Measurements from ENCODE around the gene FKBP10.
"Not testable (repeated sequence)": the region's sequence is repeated elsewhere in the genome, so short reads cannot be mapped to it uniquely, and the experiment has no call there.

The FKBP10 gene

DNA sequence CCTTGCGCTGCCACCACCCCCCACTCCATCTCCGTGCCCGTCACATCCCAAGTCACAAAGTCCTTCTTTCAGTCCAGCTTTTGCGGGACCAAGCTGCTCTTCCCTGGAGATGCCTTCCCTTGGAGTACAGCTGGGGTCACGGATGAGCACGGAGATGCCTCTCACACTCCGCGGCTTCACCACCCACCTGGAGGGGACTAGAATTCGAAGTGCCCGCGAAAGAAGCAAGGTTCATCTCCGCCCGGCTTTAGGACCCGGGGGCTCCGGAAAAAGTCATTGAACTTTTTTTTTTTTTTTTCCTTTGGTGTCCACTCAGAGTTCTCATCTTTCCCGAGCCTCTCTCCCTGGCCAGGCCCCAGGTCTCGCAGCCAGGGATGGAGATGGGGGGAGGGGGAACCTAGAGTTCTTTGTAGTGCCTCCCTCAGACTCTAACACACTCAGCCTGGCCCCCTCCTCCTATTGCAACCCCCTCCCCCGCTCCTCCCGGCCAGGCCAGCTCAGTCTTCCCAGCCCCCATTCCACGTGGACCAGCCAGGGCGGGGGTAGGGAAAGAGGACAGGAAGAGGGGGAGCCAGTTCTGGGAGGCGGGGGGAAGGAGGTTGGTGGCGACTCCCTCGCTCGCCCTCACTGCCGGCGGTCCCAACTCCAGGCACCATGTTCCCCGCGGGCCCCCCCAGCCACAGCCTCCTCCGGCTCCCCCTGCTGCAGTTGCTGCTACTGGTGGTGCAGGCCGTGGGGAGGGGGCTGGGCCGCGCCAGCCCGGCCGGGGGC is at the start of gene FKBP10:
Gene FKBP10, plus strand, starts transcription at position 624 of the 771 bp plus-strand sequence. Its CDS starts 31 bp downstream, at position 655.
- DNase-seq, result peak in 1 of 2 donors; percentile 20

- DNase-seq, result no peak
Observed at GRCh38 chr17:41763327-41763726, 49.5 kb upstream of the FKBP10 start.

GRCh38 chr17:41766135-41766534 is 46.7 kb upstream of the FKBP10 start:
- DNase-seq, result no peak

- DNase-seq, result no peak
Observed at GRCh38 chr17:41767324-41768042, 45.3 kb upstream of the FKBP10 start.

- DNase-seq, result no peak
Observed at GRCh38 chr17:41768682-41769288, 44.0 kb upstream of the FKBP10 start.

DNA sequence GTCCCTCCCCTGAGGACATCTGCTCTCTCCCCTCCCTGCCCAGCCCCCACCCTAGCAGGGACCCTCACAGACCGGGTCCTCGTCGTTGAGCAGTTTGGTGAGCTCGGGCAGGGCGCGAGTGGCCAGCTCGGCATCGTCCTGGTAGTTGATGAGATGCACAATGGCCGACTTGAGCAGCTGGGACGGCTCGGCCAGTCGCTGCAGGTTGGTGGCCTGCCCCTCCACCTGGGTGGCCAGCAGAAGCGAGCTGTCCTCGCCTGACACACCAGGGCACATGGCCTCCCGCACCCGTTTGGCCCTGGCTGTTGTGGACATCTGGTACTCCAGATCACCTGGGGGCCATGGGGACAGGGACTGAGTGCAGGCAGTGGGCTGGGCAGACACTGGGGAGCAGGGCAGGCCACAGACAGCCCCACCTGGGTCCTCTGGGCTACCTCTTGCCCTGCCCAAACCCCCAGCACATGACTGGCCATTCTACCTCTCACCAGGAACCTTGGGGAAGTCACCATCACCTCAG is 43.4 kb upstream of the FKBP10 start:
- DNase-seq, result no peak

DNA sequence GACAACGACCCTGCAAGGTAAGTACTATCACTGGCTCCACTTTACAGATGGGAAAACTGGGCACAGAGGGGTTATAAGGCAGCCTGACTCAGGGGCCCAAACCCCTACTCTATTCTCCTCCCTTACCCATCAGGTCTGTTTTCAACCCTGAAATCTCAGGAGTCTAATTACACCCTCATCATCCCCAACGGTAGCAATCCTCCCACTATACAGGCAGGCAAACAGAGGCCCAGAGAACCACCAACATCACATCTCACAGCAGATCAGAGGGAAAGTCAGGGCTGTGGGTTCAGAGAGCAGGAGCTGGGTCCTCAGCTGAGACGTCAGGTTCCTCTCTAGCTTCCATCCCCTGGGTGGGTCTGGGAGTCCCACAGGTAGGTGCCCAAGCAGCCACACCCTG is 42.8 kb upstream of the FKBP10 start:
- no peak for DNase-seq

GRCh38 chr17:41771389-41772206 is 41.2 kb upstream of the FKBP10 start:
- no peak for DNase-seq

DNA sequence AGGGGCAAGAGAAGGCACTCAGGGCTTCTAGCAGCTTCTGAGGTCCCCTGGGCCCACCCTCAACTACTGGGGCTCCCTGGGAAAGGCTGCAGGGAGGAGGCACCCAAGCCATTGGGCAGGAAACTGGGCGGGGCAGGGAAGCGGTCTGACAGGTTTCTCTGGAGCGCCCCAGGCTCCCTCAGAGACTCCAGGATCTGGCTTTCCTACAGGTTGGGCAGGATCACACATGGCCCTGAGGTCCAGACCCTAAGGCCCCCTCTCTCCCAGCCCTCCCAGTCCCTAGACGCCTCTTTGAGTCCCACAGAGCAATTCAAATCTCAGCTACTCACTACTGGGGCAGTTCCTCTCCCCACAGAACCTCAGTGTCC is 40.6 kb upstream of the FKBP10 start:
- no peak for DNase-seq

DNA sequence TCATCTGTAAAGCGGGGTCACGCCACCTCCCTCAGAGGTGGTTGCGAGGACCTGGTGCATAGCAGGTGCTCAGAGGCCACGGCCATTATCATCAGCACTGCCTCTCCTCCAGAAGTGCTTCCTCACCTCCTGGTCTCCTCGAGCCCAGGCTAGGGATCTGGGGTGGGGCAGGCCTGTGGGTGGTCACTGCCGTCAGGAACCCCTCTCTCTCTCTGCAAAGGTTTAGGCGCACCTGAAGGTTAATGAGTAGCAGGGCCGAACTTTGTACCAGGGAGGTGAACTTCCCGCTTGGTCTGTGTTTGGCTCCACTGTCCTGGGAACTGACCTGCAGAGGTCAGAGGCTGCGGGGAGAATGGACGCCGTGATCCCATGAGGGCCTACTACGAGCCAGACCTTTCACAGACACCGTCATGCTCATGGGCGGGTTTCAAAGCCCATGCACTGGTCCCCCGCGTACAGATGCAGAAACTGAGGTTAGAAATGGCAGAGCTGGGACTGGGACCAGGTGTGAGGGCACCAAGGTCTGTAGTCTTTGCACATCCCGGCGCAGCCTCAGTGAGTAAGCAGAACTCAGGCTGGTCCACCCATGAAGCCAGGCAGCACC is 40.1 kb upstream of the FKBP10 start:
- DNase-seq, result no peak

- no peak for DNase-seq
Observed at GRCh38 chr17:41773190-41773588, 39.6 kb upstream of the FKBP10 start.

DNA sequence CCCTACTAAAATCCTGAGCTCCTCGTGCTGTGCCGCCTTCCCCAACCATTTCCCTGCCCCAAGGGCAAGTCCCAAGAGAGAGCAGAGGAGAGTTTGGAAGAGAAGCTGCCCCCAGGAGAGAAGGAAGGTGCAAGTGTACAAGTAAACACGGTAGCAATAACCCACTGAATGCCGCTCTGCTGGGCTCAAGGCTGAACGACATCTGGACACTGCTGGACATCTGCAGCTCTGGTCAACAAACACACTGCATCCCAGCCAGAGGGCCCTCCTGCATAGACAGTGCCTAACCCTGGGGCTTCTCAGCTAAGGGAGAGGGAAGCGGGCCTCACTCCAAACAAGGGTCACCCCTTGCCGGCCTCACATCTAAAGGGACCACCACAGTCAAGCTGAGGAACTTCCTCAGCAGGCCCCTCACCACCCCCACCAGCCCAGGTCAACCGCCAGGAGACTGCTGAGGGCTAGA is 39.0 kb upstream of the FKBP10 start:
- no peak for DNase-seq

DNA sequence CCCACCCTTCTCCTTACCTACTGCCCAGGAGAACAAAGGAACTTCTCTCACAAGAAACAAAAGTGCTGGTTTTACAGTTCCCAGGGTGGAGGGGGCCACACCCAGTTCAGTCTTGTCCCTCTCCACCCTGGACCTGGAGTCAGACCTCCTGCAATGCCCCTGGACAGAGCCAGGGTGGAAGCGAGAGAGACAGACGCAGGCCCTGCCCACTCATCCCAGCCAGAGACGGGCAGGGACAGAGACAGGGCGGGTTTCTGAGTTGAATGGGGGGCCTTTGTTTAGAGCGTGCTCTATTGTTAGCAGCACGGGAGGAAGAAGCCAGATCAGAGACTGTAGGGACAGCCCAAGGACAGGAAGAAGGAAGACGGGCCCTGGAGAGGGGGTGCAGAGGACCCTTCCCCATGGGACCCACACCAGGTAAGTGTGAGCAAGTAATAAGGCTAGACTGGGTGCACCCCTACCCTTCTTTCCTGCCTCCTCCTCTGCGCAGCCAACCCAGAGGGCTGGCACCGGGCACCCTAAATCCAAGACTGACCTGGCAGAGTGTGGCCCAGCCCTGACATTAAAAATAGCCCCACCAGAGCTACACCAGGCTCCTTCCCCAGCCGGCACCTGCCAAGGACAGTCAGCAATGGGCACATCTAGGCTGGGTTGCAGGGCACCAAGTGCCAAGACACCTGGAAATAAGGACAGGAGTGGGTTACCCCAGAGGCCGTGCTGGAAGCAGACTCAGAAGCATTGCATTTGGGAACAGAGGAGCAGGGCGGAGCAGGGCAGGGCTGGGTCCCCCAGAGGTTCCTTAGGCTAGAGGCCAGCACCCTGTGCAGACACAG is 37.2 kb upstream of the FKBP10 start:
- DNase-seq, result no peak

DNA sequence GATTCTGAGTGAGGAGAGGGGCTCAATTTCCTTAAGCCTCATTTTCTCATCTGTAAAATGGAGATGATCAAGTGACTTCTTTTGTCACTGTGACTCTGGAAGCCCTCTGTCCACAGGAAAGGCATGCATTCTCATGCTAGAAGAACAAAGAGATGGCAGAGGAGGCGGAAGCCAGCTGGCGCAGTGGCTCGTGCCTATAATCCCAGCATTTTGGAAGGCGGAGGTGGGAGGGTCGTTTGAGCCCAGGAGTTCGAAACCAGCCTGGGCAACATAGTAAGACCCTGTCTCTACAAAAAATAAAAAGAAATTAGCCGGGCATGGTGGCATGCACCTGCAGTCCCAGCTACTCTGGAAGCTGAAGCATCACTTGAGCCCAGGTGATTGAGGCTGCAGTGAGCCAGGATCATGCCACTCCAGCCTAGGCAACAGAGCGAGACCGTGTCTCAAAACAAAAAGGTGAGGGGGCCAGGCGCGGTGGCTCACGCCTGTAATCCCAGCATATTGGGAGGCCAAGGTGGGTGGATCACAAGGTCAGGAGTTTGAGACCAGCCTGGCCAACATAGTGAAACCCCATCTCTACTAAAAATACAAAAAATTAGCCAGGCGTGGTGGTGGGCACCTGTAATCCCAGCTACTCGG is 36.4 kb upstream of the FKBP10 start:
- DNase-seq, result not testable (repeated sequence)

DNA sequence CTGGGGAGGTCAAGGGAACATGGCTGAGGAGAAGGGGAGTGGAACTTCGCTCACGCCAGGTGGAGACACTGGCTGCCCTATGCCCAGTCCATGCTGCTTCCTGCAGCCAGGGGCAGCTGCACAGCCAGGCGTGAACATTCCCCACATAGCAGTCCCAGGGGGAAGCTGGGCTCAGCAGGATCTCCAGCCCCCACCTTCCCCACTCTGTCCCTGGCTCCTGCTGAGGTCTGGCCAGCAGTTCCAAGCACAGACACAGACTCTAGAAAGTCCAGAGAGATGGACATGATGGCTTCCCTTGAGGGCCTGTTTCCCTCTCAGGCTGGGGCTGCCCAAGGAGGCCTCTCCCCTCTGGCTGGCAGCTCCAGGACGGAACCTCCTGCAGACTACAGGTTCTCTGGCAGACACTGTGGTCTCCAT is 35.6 kb upstream of the FKBP10 start:
- no peak for DNase-seq

GRCh38 chr17:41777574-41778188 is 35.1 kb upstream of the FKBP10 start:
- no peak for DNase-seq

DNA sequence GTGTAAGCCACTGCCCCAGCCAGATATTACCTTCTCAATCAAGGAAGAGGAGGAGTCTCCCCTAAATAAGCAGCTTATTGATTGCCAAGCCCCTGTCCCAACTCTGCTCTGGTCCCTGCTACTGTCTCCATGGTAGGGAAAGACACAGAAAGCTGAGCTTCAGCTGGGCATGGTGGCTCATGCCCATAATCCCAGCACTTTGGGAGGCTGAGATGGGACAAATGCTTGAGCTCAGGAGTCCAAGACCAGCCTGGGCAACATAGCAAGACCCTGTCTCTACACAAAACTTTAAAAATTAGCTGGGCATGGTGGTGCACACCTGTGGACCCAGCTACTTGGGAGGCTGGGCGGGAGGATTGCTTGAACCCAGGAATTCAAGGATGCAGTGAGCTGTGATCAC is 32.9 kb upstream of the FKBP10 start:
- DNase-seq, result no peak

- DNase-seq, result no peak
Observed at GRCh38 chr17:41781404-41782110, 31.2 kb upstream of the FKBP10 start.

GRCh38 chr17:41782142-41782541 is 30.7 kb upstream of the FKBP10 start:
- DNase-seq, result no peak
